Prostate gland (tissue), 2 donors: ENCODE results near the gene SAMD4A. TPM values are rescaled to one million over a fixed set of nuclear protein-coding genes. Genes with fewer than 3 reads are reported as not detected.

Experiments
- DNase-seq: peaks from one replicate; pipeline ENCODE4 v3.0.0-alpha.2; 2019; ENCODE audit warnings: low spot score
- H3K27ac ChIP-seq, 2 donors: fragments of 200-600 bp; sonication (generic); 2 replicates each; pipeline ENCODE4 v1.5.1; 2017 to 2019
- H3K27me3 ChIP-seq: fragments of 200-600 bp; sonication (generic); replicated peaks from 2 replicates; pipeline ENCODE4 v1.5.1; 2019; ENCODE audit not compliant: insufficient read depth
- H3K36me3 ChIP-seq, 2 donors: fragments of 200-600 bp; sonication (generic); 1 replicate in 1 of 2; 2 replicates in 1 of 2; pipeline versions ENCODE4 v1.5.1 to v1.8.1; 2017 to 2019
- H3K4me1 ChIP-seq: fragments of 200-600 bp; sonication (generic); replicated peaks from 2 replicates; pipeline ENCODE4 v1.5.1; 2019
- H3K4me3 ChIP-seq, 2 donors: fragments of 200-600 bp; sonication (generic); 2 replicates each; pipeline ENCODE4 v1.5.1; 2017 to 2019
- H3K9me3 ChIP-seq: fragments of 200-600 bp; sonication (generic); 2 replicates; pipeline ENCODE4 v1.5.1; 2017
- CTCF ChIP-seq, 4 experiments: fragments of 200-600 bp in 2 of 4; fragments of 450-650 bp in 2 of 4; sonication (generic) in 2 of 4; IDR thresholded peaks; 1 replicate in 3 of 4; 2 replicates in 1 of 4; pipeline ENCODE4 v1.5.1; 2016 to 2019; ENCODE audit warnings: antibody characterized with exemption in 4 of 4, mild to moderate bottlenecking in 2 of 4, moderate library complexity in 2 of 4
- POLR2A ChIP-seq: fragments of 450-650 bp; IDR thresholded peaks from one replicate; pipeline ENCODE4 v1.6.1; 2016; ENCODE audit warnings: antibody characterized with exemption, mild to moderate bottlenecking
- POLR2AphosphoS5 ChIP-seq: sonication (generic); formaldehyde crosslinking; IDR thresholded peaks from one replicate; pipeline ENCODE4 v1.6.1; 2017; ENCODE audit warnings: antibody characterized with exemption
- WGBS: methylation state at CpG from one replicate; pipeline ENCODE4 v1.1.5; 2018; 5-methylcytosine and 5-hydroxymethylcytosine counted together
- intact Hi-C: fragments of 100-400 bp; cut with DNase I; formaldehyde crosslinking; loops from one replicate; pipeline ENCODE4 v1.14.2; 2022
- total RNA-seq, 2 donors: library from RNA; depleted of rRNA; stranded (reverse); fragments of >200 nt; gene quantifications; one replicate each; pipeline ENCODE4 v1.1.0, GENCODE V29; 2016

SAMD4A gene
- total RNA-seq, 2 donors from 2014 or later = 18.1 to 38.5 TPM

DNA sequence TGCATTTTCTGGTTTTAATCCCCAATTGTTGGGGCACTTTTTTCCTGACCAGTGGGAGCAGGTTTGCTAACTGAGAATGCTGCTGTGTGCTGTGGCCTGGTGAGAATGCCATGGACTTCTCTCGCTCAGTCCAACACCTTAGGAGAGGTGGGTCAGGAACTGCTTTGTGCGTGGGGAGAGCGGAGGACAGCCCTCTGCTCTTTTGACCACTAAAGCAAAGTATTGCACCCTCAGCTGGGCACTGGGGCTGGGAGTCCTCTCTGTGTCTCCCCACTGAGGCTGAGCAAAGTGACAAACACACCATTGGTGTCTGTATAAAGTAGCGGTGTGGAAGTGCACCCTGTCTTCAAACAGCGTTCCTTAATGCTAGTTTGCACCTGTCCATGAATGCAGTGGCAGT lies 136.2 kb downstream of the SAMD4A start:
- TF ChIP-seq CTCF (IDR thresholded peaks at IDR 0.05) (no peak), POLR2AphosphoS5 (no peak), POLR2A (no peak)
- H3K4me1 ChIP-seq = no peaks in the 10 kb centered on the region
- no peaks in the 10 kb centered on the region for H3K36me3 ChIP-seq
- H3K9me3 ChIP-seq = no peaks in the 10 kb centered on the region
- intact Hi-C loops = no loop called here
- no peak overlapping the region for H3K27ac ChIP-seq
- WGBS = 90% methylated on average over 5 of the region's 5 CpGs
- no peak overlapping the region for H3K4me3 ChIP-seq
- DNase-seq = no peak
- no peaks in the 10 kb centered on the region for H3K27me3 ChIP-seq

GRCh38 chr14:54703724-54704123 lies 136.8 kb downstream of the SAMD4A start:
- DNase-seq = no peak
- intact Hi-C loops = no loop called here
- WGBS = 83% methylated on average over 2 of the region's 2 CpGs
- no peaks in the 10 kb centered on the region for H3K27me3 ChIP-seq
- no peaks in the 10 kb centered on the region for H3K4me1 ChIP-seq
- H3K27ac ChIP-seq = no peak overlapping the region
- no peak overlapping the region for H3K4me3 ChIP-seq
- peak; percentile 19 for TF ChIP-seq POLR2AphosphoS5
- no peak for TF ChIP-seq POLR2A
- TF ChIP-seq CTCF (IDR thresholded peaks at IDR 0.05) = no peak
- H3K36me3 ChIP-seq = no peaks in the 10 kb centered on the region
- no peaks in the 10 kb centered on the region for H3K9me3 ChIP-seq

DNA sequence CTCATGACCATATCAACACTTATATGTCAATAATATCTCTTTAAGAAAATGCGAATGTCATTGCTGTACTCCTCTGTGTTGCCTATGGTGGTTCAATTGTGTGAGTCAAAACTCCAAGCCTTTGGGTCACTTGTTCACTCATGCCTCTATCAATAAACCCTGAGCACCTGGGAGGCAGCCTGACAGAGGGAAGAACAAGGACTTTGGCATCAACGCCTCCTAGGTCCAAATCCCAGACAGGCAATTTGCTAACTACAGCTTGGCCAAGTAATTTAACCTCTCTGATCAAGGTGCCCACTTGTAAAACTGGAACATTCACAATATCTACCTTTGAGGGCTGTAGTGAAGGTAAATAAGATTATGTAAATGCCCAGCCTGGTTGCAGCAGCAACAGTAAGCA lies 137.8 kb downstream of the SAMD4A start:
- DNase-seq = no peak
- intact Hi-C loops = no loop called here
- H3K27ac ChIP-seq = no peak overlapping the region
- no peaks in the 10 kb centered on the region for H3K27me3 ChIP-seq
- no peaks in the 10 kb centered on the region for H3K4me1 ChIP-seq
- H3K36me3 ChIP-seq = no peaks in the 10 kb centered on the region
- H3K4me3 ChIP-seq = no peak overlapping the region
- TF ChIP-seq POLR2A = no peak
- TF ChIP-seq CTCF (IDR thresholded peaks at IDR 0.05) = no peak
- no peak for TF ChIP-seq POLR2AphosphoS5
- 91% methylated on average over 2 of the region's 2 CpGs for WGBS
- H3K9me3 ChIP-seq = no peaks in the 10 kb centered on the region

- no peak overlapping the region for H3K4me3 ChIP-seq
- no peaks in the 10 kb centered on the region for H3K4me1 ChIP-seq
- DNase-seq = no peak
- TF ChIP-seq POLR2AphosphoS5 (no peak), POLR2A (no peak), CTCF (IDR thresholded peaks at IDR 0.05) (no peak)
- H3K27me3 ChIP-seq = no peaks in the 10 kb centered on the region
- H3K9me3 ChIP-seq = no peaks in the 10 kb centered on the region
- H3K27ac ChIP-seq = no peak overlapping the region
- 89% methylated on average over 2 of the region's 2 CpGs for WGBS
- H3K36me3 ChIP-seq = no peaks in the 10 kb centered on the region
- intact Hi-C loops = no loop called here
These were observed 139.8 kb downstream of the SAMD4A start for GRCh38 chr14:54706769-54707168.

DNA sequence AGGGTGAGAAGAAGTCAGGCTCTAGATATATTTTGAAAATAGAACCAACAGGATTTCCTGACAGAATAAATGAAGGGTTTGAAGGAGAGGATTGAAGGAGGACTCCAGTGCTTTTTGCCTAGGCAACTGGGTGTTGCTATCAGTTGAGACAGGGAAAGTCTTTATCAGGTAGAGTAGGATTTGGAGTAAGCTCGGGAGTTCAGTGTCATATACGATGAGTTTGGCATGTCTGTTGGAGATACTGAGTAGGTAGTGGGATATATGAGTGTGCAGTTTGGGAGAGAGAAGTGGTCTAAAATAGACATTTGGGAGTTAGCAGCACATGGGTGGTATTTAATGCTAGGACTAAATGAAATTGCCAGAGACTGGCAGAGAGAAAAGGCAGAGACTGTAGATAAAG lies 141.2 kb downstream of the SAMD4A start:
- Histone ChIP-seq H3K9me3 (no peaks in the 10 kb centered on the region), H3K27ac (no peak overlapping the region), H3K4me1 (no peaks in the 10 kb centered on the region), H3K27me3 (no peaks in the 10 kb centered on the region), H3K4me3 (no peak overlapping the region), H3K36me3 (no peaks in the 10 kb centered on the region)
- intact Hi-C loops = no loop called here
- TF ChIP-seq POLR2A (no peak), POLR2AphosphoS5 (no peak), CTCF (IDR thresholded peaks at IDR 0.05) (no peak)
- no peak for DNase-seq
- 93% methylated on average over 2 of the region's 2 CpGs for whole genome bisulfite sequencing
